ENCODE data around the gene TMUB2.
"Not testable (repeated sequence)": the region's sequence is repeated elsewhere in the genome, so short reads cannot be mapped to it uniquely, and the experiment has no call there.

TMUB2 gene

DNA sequence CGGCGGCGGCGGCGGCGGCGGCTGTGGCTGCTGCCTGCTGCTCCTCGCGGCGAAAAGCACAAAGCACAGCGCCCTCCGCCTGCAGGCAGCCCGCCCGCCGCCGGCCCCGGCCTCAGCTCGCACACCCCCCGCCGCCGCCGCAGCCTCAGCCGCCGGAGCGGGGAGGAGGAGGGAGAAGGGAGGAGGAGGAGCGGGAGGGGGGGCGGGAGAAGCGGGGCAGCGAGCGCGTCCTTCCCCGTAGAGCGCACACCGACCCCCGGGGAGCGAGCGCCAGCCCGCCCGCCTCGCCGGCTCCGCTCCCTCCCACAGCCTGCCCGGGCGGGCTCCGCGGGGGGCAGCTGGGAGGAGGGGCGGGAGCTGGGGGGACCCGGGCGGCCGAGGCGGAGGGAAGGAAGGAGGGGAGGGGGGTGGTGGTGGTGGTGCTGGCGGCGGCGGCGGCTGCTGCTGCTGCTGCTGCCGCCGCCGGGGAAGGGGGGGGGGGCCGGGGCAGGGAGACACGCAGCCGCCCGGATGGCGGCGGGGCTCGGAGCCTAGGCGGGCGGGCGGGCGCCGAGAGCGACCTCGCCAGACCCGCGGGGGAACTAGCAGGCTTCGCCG, 32.9 kb downstream of the TMUB2 start, which contains the start of gene UBTF:
Gene UBTF, minus strand, starts transcription at position 60 of the 597 bp plus-strand sequence. CDS start 1,446 bp downstream, outside the sequence.
- peak; percentile 76 for DNase-seq (ENCODE audit: low spot score)

DNA sequence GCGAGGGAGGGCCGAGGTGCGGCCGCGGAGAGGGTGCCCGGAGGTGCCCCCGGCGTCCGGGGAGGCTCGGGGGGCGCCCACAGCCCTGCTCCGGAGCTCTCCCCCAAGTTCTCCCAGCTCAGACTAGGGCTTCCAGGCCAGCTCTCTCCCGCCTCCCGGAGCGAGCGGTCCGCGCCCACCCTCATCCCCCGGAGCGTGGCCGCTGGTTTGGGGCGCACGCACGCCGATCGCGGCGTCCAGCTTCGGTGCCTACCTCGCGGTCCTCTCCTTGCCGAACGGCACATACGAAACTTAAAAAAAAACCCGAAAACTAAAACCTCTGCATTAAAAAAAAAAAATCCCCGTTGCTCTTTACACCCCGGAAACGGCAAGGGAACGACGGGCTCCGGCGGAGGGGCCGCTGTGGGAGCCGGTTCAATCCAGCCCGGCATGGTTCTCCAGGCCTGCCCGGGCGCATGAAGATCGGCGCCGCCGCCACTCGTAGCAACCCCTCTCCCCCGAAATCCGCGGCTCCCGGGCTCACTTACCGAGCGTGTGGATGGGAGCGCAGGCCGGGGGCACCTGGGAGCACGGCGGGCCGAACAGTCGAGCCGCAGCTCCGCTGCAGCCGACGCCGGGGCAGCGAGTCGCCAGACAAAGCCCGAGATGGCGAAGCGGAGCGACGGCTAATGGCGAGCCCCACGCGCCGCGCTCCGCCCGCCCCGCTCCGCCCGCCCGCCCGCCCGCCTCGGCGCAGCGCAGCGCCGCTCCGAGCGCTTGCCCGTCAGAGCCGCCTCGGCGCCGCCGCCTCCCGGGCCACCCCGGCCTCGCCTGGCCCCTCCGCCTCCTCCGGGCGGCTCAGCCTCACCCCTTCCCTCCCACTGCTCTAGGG, 33.7 kb downstream of the TMUB2 start:
- peak; percentile 50 for DNase-seq (ENCODE audit: low spot score)

DNA sequence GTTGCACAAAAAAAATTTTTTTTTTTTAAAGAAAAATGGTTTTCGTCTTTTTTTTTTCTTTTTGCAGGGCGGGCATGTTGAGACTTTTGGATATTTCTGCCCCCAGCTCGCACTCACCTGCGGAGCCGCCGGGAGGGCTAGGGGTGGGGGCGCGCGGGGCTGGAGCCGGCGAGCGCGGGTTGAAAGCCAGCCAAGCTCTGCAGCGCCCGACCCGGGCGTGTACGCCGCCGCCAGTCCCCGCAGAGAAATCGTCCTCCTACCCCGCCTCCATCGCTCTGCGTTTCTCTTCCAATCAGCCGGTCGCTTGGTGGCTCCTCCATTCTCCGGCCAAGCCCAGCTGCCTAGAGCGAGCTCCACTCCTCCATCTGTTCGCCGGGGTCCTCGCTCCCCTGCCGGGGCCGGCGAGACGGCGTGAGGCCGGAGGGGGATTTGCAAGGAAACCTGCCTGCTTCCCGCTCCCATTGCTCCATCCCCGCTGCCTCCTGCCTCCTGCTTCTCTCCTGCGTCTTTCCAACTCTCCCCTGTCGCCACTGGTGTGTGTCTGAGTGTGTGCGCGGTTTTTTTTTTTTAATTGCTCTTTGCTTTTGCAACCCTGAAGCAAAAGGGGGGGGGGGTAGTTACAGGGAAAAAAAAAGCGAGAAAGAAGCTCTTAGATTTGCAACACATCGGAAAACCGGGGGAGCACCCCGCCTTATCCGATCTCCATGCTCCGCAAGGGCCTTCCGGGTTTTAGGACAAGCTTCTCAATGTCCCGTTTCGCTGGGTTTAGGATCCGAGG, 34.5 kb downstream of the TMUB2 start:
- peak; percentile 51 for DNase-seq (ENCODE audit: low spot score)

DNA sequence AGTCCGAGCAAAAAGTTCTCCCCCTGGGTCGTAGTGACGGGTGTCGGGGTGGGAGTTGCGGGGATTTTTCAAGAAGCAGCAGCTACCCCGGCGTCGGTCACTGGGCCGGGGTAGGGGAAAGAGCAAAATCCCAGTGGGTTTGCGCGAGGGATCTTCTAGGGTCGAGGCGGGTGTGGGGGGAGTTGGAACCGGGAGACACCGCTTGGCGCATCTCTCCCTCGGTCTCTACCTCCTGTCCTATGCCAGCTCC, 35.0 kb downstream of the TMUB2 start:
- no peak for DNase-seq (ENCODE audit: low spot score)

DNA sequence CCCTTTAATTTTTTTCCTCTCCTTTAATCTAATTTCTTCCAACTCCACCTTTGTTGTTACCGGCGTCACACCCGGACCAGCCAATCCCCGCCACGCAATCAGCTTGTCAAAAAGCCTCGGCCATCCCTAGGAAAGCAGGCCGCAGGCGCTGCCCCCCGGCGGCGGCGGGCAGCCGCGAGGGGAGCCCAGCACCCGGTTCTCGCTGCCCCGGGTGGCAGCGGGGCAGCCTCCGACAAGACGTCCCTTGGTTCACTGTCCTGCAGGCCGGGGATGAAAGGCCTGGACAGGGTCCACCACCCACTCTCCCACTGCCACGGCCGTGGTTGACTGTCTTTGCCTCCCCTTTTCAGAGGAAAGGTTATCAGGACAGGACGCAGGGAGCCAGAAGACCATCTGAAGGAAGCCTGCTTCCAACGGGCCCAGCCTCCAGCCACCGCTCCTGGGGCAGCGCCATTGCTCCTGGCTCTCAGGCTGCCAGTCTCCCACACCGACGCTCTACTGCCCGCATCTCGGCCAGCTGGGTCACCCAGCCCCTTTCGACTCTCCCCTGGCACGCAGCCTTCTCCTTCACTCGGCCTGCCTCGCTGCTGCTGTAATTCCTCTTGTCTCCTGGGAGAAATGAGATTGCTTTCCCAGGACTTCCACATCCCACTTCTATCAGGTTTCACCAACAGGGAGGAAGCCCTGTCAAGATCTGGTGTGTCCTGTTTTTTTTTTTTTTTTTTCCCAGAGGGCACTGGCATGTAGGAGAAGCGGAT, 35.5 kb downstream of the TMUB2 start:
- DNase-seq (ENCODE audit: low spot score), result peak; percentile 49

DNA sequence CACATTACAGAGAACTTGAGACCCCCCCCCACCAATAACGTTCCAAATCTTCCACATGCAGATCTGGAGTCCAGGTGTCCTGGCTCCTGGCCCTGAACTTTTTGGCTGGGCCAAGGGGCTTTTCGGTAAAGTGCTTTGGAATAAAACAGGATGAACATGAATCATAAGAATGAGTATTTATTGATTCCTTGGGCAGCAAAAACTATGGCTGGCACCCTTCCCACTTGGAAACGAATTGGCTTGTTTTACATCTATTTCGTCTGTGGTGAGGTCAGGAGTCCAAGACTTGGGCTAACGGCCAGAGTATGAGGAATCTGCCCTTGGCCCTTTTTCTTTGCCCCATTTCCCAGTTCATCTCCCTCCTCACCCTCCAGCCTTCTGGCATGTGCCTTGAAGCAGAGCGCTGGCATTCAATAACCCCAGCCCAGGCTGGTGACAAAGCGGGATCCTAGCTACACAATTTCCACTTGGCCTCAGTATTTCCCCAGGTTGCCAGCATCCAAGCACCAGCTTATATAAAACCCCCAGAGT, 36.8 kb downstream of the TMUB2 start:
- DNase-seq (ENCODE audit: low spot score), result no peak

DNA sequence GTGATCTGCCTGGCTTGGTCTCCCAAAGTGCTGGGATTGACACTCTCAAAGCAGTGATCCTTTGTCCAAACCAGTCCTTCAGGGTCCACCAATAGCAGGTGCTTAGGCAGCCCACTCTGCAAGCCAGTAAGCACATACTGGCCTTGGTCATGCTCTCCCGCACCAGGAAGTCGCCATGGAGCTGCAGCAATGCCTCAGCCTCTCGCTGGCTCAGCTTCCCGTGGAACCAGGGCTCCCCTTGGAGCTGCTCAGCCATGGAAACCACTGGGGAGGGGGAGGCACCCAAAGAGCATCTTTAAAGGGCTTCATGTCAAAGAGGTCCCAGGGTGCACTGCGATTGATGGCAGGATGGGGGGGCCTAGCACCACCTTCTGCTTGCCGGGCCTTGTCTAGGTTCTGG, 42.3 kb downstream of the TMUB2 start:
- DNase-seq (ENCODE audit: low spot score), result no peak

DNA sequence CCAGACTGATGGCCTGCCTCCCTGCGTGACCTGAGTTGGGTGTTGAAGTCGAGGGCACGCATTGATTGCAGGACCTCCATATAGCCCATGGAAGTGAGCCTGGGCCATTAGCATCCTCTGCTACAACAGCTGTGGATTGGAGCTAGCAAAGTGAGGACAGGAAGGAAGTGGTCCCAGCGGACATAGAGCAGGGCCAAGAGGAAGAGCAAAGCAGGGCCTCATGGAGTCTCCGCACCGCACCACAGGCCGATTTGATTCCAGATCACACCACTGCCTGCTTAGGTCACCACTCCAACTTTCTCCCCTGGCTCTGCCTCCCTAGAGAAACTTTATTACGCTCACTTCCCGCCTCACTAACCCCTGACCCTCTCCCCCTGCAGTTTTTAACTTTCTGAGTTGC, 43.4 kb downstream of the TMUB2 start:
- no peak for DNase-seq (ENCODE audit: low spot score)

DNA sequence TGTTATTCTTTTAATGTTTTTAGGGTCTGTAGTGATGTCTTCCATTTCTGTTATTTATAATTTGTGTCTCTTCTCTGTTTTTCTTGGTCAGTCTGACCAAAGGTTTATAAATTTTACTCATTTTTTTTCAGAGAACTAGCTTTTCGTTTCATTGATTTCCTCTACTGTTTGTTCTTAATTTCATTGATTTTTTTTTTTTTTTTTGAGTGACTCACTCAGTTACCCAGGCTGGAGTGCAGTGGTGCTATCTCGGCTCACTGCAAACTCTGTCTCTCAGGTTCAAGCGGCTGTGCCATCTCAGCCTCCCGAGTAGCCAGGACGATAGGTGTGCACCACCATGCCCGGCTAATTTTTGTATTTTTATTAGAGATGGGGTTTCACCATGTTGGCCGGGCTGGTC, 45.3 kb downstream of the TMUB2 start:
- DNase-seq (ENCODE audit: low spot score), result no peak

DNA sequence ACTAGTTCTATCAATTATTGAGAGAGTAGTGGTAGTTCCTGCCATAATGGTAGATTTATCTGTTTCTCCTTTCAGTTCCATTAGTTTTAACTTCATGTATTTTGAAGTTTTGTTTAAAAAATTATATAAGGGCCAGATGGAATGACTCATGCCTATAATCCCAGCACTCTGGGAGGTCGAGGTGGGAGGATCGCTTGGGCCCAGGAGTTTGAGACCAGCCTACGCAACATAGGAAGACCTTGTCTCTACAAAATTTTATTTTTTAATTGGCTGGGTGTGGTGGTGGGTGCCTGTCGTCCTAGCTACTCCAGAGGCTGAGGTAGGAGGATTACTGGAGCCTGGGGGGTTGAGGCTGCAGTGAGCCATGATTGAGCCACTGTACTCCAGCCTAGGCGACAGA, 46.8 kb downstream of the TMUB2 start:
- no peak for DNase-seq (ENCODE audit: low spot score)

DNA sequence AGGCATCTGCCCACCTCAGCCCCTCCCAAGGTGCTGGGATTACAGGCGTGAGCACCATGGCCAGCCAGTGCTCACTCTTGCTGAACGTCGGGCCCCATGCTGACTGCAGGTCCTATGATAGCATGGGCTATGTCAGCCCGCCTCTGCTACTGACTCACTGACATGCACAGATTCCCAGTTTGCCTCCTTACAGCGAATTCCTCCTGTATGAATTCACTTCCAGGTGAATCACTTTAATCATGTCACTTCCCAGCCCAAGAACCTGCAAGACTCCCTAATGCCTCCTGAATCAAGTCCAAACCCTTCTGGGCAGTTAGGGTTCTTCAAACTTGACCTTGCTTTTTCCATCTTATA, 48.8 kb downstream of the TMUB2 start:
- DNase-seq (ENCODE audit: low spot score), result no peak

DNA sequence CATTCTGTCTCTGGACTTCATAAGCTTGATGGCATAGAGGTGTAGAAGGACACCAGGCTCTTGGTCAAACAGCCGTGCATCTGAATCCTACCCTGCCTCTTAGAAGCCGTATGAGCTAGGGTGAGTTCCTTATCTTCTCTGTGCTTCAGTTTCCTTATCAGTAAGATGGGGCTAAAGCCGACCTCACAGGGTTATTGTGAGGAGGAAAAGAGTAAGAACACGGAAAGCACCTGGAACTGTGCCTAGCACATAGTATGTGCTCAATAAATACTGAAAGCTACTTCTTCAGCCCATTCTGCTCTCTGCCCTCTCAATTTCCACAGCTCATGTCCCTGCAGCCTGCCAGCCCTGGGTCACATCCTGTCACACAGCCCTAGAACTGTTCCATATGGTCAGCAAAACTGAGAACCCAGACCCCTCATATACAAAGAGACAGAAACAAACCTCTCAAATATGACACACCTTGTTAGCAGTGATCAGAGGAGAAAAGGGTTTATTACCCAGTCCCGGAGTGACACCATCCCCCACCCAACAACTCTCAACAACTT, 49.7 kb downstream of the TMUB2 start:
- no peak for DNase-seq (ENCODE audit: low spot score)

DNA sequence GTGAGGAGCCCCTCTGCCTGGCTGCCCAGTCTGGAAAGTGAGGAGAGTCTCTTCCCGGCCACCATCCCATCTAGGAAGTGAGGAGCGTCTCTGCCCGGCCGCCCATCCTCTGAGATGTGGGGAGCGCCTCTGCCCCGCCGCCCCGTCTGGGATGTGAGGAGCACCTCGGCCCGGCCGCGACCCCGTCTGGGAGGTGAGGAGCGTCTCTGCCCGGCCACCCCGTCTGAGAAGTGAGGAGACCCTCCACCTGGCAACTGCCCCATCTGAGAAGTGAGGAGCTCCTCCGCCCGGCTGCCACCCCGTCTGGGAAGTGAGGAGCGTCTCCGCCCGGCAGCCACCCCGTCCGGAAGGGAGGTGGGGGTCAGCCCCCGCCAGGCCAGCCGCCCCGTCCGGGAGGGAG, 51.1 kb downstream of the TMUB2 start:
- not testable (repeated sequence) for DNase-seq (ENCODE audit: low spot score)

DNA sequence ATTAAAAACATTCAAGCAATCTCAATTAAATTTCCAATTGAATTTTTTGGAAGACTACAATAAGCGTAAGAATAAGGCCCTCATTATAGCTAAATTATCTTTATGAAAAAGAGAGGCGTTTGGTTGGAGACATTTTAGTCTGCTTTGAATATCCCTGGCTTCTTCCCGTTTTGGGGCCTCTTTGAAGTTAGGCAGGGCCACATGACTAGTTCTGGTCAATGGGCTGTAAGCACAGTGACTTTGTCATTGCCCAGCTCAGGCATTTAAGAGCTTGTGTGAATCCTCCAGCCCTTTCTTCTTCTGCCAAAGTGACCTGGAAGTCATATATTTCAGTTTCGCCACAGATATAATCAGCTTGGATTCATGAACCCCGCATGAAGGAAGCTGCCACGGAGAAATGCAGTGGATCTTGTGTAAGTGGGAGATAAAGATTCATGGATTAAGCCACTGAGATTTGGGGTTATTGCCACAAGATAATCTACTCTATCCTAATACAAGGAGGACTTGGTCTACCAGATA, 54.4 kb downstream of the TMUB2 start:
- DNase-seq (ENCODE audit: low spot score), result no peak

Measured in CD4-positive, alpha-beta T cell treated with Interleukin-15 for 4 hours (primary cell).